Right lobe of liver (tissue), 4 donors: ENCODE measurements around the gene PIM3.

Experiments used
- CTCF ChIP-seq, 4 donors: fragments of 200-600 bp in 3 of 4; fragments of 450-650 bp in 1 of 4; IDR thresholded peaks; one replicate each; pipeline versions ENCODE4 v1.5.1 to v1.8.0; 2016 to 2022; ENCODE audit warnings: antibody characterized with exemption in 4 of 4, mild to moderate bottlenecking in 2 of 4
- POLR2A ChIP-seq: fragments of 450-650 bp; IDR thresholded peaks from one replicate; pipeline ENCODE4 v1.6.1; 2017; ENCODE audit warnings: antibody characterized with exemption, mild to moderate bottlenecking
- donor health status: DM: no; HTN: no; CAD: no.
- donor health status: DM: no; HTN: no; CAD: no.
- donor health status: DM: no; HTN: yes; CAD: no.

GRCh38 chr22:50009251-50009650 lies 48.7 kb downstream of the PIM3 start:
- TF ChIP-seq CTCF (IDR thresholded peaks at IDR 0.05) = no peak
- TF ChIP-seq POLR2A = no peak
